Hepatocyte (in vitro differentiated cells): Measurements from ENCODE around the gene FNDC4. TPM values are rescaled to one million over a fixed set of nuclear protein-coding genes. Genes with fewer than 3 reads are reported as not detected.

ENCODE experiments used
- DNase-seq: peaks from one replicate; pipeline ENCODE4 v3.0.0-alpha.2; 2016; ENCODE audit warnings: low spot score
- H2AFZ ChIP-seq: fragments of 200-600 bp; sonication (generic); 2 replicates; pipeline ENCODE4 v1.6.0; 2016; ENCODE audit warnings: antibody characterized with exemption, mild to moderate bottlenecking
- H3K27ac ChIP-seq: fragments of 200-600 bp; sonication (generic); 2 replicates; pipeline ENCODE4 v1.5.1; 2016; ENCODE audit warnings: mild to moderate bottlenecking
- H3K27me3 ChIP-seq: fragments of 200-600 bp; sonication (generic); 2 replicates; pipeline ENCODE4 v1.6.1; 2016
- H3K36me3 ChIP-seq: fragments of 200-600 bp; sonication (generic); replicated peaks from 2 replicates; pipeline ENCODE4 v1.5.1; 2016; ENCODE audit warnings: low read depth; ENCODE audit not compliant: insufficient read depth
- H3K4me1 ChIP-seq: fragments of 200-600 bp; sonication (generic); 2 replicates; pipeline ENCODE4 v1.5.1; 2016; ENCODE audit warnings: mild to moderate bottlenecking, moderate library complexity; ENCODE audit not compliant: insufficient read depth
- H3K4me2 ChIP-seq: fragments of 200-600 bp; sonication (generic); 2 replicates; pipeline ENCODE4 v1.6.0; 2016
- H3K4me3 ChIP-seq: fragments of 200-600 bp; sonication (generic); 2 replicates; pipeline ENCODE4 v1.5.1; 2016; ENCODE audit warnings: mild to moderate bottlenecking
- H3K79me2 ChIP-seq: fragments of 200-600 bp; sonication (generic); 2 replicates; pipeline ENCODE4 v1.6.0; 2017; ENCODE audit warnings: mild to moderate bottlenecking
- H3K9me2 ChIP-seq: fragments of 200-600 bp; sonication (generic); replicated peaks from 2 replicates; pipeline ENCODE4 v1.6.0; 2017; ENCODE audit warnings: mild to moderate bottlenecking; ENCODE audit not compliant: insufficient read depth
- H3K9me3 ChIP-seq: fragments of 200-600 bp; sonication (generic); 2 replicates; pipeline ENCODE4 v1.5.1; 2016; ENCODE audit warnings: low read depth, mild to moderate bottlenecking
- H4K20me1 ChIP-seq: fragments of 200-600 bp; sonication (generic); 2 replicates; pipeline ENCODE4 v1.6.0; 2016; ENCODE audit warnings: mild to moderate bottlenecking; ENCODE audit not compliant: insufficient read depth, poor library complexity, severe bottlenecking
- EZH2 ChIP-seq: fragments of 200-600 bp; sonication (generic); IDR thresholded peaks from 2 replicates; pipeline ENCODE4 v1.6.1; 2016; ENCODE audit warnings: antibody characterized with exemption, mild to moderate bottlenecking, borderline replicate concordance
- EZH2phosphoT487 ChIP-seq: fragments of 200-600 bp; sonication (generic); IDR thresholded peaks from one replicate; pipeline ENCODE4 v1.6.1; 2018; ENCODE audit warnings: antibody characterized with exemption, mild to moderate bottlenecking, low read depth, moderate library complexity; ENCODE audit not compliant: unreplicated experiment, severe bottlenecking
- WGBS: methylation state at CpG from one replicate; pipeline ENCODE4 v1.1.6; 2016; ENCODE audit warnings: low lambda C conversion rate; ENCODE audit errors: missing lambda C conversion rate; 5-methylcytosine and 5-hydroxymethylcytosine counted together
- polyA plus RNA-seq: library from polyadenylated mRNA; unstranded; fragments of >200 nt; fragmentation: Nextera tagmentation; extraction: Ambion mirVana; gene quantifications from 2 replicates; pipeline ENCODE4 v1.2.1, GENCODE V29; 2016
- total RNA-seq: library from RNA; depleted of rRNA; stranded (reverse); fragments of >200 nt; gene quantifications from 2 replicates; pipeline ENCODE4 v1.2.3, GENCODE V29; 2014
- TF ChIP-seq, protein P1 (sequence below): fragments of 200-600 bp; sonication (generic); IDR thresholded peaks from 2 replicates; pipeline ENCODE4 v1.5.1; 2016; ENCODE audit warnings: antibody characterized with exemption, mild to moderate bottlenecking; ENCODE audit not compliant: poor library complexity

Gene FNDC4
- total and polyA plus RNA-seq, 2 experiments from 2014 or later: 16.3 to 21.4 TPM

- Histone ChIP-seq H3K4me3 (no peak overlapping the region), H3K9me2 (no peaks in the 10 kb centered on the region), H3K9me3 (no peaks in the 10 kb centered on the region), H3K27ac (peak overlapping the region; percentile 64), H3K27me3 (no peaks in the 10 kb centered on the region), H3K4me1 (peaks cover 5% of the 10 kb centered on the region), H3K36me3 (no peaks in the 10 kb centered on the region), H4K20me1 (no peaks in the 10 kb centered on the region), H3K79me2 (no peaks in the 10 kb centered on the region), H3K4me2 (peak overlapping the region; percentile 25), H2AFZ (no peak overlapping the region)
- 86% methylated on average over 4 of the region's 4 CpGs for WGBS
- no peak for DNase-seq
- no peak for TF ChIP-seq EZH2phosphoT487
- TF ChIP-seq, protein P1, sequence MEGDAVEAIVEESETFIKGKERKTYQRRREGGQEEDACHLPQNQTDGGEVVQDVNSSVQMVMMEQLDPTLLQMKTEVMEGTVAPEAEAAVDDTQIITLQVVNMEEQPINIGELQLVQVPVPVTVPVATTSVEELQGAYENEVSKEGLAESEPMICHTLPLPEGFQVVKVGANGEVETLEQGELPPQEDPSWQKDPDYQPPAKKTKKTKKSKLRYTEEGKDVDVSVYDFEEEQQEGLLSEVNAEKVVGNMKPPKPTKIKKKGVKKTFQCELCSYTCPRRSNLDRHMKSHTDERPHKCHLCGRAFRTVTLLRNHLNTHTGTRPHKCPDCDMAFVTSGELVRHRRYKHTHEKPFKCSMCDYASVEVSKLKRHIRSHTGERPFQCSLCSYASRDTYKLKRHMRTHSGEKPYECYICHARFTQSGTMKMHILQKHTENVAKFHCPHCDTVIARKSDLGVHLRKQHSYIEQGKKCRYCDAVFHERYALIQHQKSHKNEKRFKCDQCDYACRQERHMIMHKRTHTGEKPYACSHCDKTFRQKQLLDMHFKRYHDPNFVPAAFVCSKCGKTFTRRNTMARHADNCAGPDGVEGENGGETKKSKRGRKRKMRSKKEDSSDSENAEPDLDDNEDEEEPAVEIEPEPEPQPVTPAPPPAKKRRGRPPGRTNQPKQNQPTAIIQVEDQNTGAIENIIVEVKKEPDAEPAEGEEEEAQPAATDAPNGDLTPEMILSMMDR: no peak
- TF ChIP-seq EZH2: no peak
Observed at GRCh38 chr2:27497288-27497627, 2.3 kb upstream of the FNDC4 start.

- Histone ChIP-seq H3K27me3 (no peaks in the 10 kb centered on the region), H3K4me1 (peaks cover 5% of the 10 kb centered on the region), H3K4me2 (peak within 1 kb of the TSS; percentile 98), H3K9me2 (no peaks in the 10 kb centered on the region), H3K36me3 (no peaks in the 10 kb centered on the region), H3K4me3 (no peak within 1 kb of the TSS), H3K79me2 (no peaks in the 10 kb centered on the region), H2AFZ (no peak within 1 kb of the TSS), H3K9me3 (no peaks in the 10 kb centered on the region), H4K20me1 (no peaks in the 10 kb centered on the region), H3K27ac (peak within 1 kb of the TSS; percentile 64)
- DNase-seq: peak; percentile 68
- 74% methylated on average over 12 of the region's 12 CpGs for WGBS
- no peak for TF ChIP-seq EZH2
- no peak for TF ChIP-seq EZH2phosphoT487
- TF ChIP-seq, protein P1: no peak
Observed at GRCh38 chr2:27496357-27497287, 1.6 kb upstream of the FNDC4 start, which contains the start of gene GCKR. Gene GCKR (plus strand): TSS chr2:27496839. CDS start chr2:27496905, 66 bp downstream.

DNA sequence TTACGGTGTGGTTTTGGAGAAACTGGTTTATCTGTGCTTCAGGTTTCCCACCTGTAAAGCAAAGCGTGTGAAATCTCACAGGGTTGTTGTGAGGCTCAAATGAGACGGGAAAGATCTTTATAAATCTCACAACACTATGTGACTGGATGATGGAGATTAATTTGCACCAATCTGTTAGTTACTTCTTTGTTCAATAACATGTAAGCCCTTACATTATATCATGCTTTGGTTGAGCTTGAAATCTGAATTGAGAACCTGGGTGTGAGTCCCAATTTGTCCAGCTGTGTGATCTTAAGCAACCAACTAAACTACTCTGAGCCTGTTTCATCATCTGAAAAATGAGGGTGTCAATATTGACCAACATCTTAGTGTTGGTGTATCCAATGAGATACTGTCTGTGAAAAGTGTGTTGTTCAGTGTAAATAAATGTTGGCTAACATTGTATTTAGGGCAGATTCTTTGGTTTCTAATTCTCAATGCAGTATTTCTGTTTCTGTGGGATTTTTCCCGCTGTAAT, 898 bp upstream of the FNDC4 start:
- no peaks in the 10 kb centered on the region for H3K27me3 ChIP-seq
- TF ChIP-seq EZH2phosphoT487 (no peak), EZH2 (no peak)
- TF ChIP-seq, protein P1: no peak
- no peaks in the 10 kb centered on the region for H3K9me3 ChIP-seq
- no peak overlapping the region for H2AFZ ChIP-seq
- H3K79me2 ChIP-seq: no peaks in the 10 kb centered on the region
- 78% methylated on average over 4 of the region's 4 CpGs for WGBS
- H3K27ac ChIP-seq: peak overlapping the region; percentile 64
- no peak for DNase-seq
- no peaks in the 10 kb centered on the region for H4K20me1 ChIP-seq
- H3K9me2 ChIP-seq: no peaks in the 10 kb centered on the region
- H3K4me2 ChIP-seq: peak overlapping the region; percentile 98
- H3K4me1 ChIP-seq: peaks cover 5% of the 10 kb centered on the region
- no peaks in the 10 kb centered on the region for H3K36me3 ChIP-seq
- H3K4me3 ChIP-seq: no peak overlapping the region
